ENCODE data around the gene ZNF283.

The ZNF283 gene
- total RNA-seq = 4.1 to 9.2 reads per million in 2 donors

DNA sequence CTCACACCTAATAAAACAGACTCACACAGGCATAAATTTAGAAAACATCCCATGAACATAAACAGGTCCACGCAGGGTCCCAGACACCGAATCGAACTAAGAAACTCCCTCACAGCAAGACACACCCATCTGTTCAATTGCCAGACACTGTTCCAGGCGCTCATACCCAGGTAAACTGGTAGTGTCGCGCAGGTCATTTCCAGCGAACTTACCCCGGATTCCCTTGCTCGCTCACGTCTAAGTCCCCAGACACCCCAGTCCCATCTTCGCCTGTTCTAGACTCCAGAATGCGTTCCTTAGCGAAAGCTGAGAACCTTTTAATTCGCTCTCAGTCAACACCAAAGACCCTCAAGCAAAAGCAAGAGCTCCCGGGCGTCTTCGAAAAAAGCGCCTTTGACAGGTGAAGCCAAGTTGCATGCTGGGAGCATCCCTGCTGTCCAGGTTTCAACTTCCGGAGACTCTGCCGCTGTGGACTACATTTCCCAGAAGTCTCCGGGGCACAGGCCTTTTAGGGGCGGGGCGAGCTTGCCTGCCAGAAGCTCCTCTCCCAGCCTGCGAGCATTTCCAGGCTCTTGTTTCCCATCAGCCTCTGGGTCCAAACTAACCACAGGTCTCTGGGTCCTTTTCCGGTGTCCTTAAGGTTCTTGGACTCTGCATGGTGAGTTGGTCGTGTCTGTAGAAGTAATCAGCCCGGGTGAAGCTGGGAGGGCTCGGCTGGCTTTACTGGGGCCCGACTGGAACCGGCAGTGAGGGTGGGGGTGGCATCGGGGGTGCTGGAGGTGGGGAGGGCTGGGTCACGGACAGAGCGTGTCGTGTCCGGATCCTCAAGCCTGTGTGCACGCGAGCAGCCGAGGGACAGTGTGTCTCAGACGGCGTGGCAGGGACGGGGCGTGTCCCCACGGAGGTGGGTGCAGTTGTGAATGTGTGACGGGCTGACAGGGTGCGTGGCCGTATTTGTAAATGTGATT lies at the start of gene ZNF283:
Gene ZNF283 (plus strand): TSS at position 535 of the 968 bp plus-strand sequence. CDS start 6,184 bp downstream, outside the sequence.
- peak; percentile 50 to 84 (median 70) for DNase-seq

DNA sequence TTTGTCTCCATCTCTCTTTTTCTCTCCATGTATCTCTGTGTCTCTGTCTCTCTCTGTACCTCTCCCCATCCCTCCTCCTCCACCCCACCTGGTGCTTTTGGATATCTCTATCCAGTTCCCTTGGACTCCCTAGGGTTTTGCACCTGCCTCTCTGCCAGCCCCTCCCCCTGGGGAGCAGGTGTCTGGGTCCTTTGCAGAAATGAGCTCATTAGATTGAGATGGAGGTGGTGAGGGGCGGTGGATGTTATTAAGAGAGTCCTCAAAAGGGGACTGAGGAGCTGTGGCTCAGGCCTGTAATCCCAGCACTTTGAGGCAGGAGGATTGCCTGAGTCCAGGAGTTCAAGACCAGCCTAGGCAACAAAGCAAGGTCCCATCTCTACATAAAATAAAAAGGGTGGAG lies 48.5 kb upstream of the ZNF283 start:
- DNase-seq = no peak

DNA sequence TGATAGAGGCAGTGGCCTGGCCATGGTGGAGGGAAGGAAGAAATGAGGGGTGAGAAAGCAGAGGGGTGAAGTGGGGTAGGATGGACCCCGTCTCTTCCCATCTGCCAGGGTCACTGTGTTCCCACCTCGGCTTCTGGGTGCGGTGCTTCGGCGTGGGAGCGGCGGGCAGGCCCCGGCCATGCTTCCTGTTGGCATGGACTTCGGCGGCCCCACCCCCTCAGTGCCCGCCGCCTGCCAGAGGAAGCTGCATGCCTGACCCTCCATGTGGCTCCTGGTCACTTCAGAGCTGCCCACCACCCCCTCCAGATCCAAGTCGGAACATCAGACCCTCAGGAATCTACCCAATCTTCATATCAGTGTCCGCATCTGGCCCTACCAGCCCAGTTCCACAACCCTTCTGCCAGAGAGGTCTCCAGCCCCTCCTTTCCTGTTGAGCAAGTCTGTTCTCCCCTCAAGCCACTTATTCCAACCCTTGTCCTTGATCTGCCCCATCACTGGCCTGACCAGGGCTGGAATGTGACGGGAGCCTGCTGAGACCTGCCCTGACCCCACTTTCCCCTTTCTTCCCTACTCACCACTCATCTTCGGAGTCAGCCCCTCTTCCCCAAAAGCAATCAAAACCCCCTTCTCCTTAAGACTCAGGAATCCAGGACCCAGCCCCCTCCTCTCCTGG lies 47.8 kb upstream of the ZNF283 start:
- DNase-seq = no peak

DNA sequence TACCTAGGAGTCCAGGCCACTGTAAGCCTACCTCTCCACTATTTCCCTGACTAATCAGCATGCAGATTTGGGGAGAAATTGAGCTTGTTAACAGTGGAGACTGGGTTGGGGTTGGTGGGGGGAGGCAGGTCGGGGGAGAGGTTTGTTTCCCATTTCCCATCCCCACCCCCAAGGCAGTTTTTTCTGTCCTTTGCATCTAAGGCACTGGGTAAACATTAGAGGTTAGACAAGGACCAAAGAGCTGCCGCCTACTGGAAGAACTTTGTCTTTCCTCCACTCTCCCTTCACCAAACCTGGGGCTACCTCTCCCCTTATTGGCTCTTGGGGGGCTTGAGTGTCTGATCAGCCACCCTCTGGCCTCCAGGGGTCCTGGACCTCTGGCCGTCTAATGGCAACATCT lies 47.3 kb upstream of the ZNF283 start:
- peak in 1 of 5 experiments; percentile 58 for DNase-seq

DNA sequence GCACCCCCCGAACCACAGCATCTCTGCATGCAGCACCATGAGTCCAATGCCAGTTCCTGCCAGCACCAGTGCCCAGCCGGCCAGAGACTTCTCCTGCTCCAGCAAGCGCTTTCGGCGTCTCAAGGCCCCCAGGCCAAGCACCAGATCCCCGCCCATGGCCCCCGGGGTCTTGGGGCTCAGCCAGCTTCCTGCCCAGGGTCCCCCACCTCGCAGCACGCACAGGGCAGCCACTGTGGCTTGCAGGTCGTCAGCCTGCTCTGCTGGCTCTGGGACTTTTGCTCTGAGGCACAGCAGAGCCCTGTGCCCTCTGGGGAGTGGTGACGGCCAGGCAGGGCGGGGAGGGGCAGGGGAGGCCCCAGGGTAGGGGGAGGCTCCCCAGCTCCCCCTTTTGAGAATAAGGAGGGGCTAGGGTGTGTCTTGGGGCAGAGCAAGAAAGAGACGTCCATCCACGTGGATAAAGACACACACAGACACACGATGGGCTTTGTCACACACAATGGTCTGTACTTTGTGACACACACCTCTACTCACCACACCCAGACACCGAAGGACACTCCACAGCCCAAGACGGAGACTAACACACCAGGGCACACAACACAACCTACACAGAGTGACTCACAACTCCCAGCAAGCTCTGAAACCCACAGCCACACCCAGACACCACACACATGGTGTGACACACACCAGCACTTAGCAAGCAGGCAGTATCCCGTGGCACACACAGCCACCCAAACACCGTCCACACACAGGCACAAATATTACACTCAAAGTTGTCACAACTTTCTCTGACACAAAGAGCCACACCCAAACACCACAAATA lies 46.2 kb upstream of the ZNF283 start, which contains the start of gene KCNN4:
Gene KCNN4 (minus strand): TSS at position 268 of the 820 bp plus-strand sequence. CDS start 112 bp downstream, at position 156.
- DNase-seq = peak in 4 of 5 experiments; percentile 22 to 92 (median 55)

DNA sequence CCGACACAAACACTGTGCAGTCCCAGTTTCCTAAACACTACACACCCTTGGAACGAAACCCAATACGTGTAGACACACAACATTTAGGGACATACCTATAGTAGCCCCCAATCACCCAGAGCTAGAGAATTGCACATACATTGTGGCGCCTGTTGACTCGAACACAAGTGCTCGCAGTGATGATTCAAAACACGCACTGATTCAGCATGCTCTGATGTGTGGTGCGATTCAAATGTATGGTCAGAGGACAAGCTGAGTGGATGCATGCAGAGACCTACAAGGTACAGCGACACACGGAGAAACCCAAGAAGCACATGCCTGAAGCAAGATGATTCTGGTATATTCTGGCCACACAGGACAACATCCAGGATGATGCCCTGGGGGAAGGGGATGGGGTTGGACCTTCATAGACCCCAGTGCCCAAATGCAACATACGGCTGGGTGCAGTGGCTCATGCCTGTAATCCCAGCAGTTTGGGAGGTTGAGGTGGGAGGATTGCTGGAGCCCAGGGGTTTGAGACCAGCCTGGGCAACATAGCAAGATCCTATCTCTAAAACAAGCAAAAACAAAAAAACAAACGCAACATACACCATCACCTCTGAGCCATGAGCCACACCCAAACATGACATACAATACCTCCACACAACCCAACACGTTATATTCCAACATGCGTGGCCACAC lies 45.4 kb upstream of the ZNF283 start:
- peak in 1 of 5 experiments; percentile 74 for DNase-seq

DNA sequence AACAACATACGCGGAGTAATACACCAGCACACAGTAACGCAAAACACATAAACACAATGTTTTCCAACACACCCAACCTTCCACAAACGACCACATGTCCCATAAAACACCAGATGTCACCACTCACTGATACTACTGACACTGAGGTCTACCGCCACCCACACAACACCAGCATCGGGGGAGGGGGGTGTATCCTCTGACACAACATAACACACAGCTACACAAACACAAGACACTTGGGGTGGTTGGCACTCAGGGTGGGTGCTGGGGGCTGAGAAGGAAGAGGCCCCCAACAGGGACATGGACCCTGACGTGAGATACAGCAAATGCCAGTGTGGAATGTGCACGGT lies 44.8 kb upstream of the ZNF283 start:
- DNase-seq = peak in 1 of 5 experiments; percentile 58

DNA sequence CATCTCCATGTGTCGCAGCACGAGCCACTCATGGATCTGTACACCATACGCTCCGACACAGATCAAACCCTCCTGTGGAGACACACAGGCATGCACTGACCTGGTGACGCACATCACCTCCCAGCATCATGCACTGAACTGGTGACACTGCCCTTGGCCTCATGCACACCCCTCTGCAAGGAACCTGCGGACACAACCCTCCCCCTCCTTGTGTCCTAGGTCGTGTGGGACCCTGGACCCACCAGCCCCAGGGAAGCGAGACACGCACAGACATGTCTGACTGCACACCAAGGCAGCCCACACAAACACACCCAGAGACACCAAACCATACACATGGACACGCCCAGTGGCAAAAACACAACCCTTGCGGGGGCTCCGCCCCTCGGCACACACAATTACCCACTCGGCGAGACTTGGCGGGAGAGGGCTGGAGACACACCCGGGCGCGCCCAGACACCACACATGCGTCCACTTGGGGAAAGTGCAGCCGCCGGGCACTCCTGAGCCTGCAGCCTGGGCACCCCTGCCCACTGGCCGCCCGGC lies 44.4 kb upstream of the ZNF283 start:
- peak in 2 of 5 experiments; percentile 21 to 41 for DNase-seq

DNA sequence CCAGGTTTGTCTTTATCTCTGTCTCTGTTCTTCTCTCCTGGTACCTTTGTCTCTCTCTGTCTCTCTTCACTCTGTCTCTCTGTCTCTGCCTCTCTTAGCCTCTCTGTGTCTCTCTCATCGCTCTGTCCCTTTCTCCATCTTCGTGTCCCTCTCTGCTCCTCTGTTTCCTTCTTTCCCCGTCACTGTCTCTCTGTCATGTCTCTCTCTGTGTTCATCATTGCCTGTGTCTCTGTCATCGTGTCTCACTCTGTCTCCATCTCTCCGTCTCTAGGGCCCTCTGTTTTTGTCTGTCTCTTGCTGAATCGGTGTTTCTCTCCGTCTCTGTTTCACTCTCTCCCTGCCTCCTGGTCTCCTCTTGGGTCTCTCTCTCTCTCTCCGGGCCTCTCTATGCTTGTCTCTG lies 43.5 kb upstream of the ZNF283 start:
- DNase-seq = no peak

DNA sequence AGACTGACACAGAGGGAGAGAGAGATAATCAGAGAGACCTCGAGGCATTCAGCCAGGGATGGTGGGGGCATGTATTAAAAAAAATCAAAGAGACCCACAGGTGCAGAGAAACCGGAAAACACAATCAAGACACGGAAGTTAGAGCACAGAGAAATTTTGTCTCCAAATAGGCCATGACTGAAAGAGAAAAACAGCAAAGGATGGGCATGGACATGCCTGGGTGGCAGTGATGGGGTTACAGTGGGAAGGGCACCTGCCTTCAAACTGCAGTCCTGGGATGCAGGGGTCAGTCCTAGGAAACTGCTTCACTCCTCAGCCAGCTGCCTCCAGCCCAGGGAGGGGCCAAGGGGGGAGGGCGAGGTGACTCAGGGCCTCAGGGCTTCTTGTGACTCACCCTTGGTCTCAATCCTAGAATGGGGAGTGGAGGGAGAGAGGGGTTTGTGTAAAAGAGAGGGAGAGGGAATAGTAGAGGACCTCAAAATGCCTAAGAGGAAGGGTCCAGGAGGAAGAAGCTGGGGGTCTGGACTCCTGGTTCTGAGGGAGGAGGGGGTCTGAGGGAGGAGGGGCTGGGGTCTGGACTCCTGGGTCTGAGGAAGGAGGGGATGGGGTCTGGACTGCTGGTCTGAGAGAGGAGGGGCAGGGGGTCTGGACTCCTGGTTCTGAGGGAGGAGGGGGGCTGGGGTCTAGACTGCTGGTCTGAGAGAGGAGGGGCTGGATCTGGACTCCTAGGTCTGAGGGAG lies 42.7 kb upstream of the ZNF283 start:
- peak in 3 of 5 experiments; percentile 41 to 65 (median 51) for DNase-seq

DNA sequence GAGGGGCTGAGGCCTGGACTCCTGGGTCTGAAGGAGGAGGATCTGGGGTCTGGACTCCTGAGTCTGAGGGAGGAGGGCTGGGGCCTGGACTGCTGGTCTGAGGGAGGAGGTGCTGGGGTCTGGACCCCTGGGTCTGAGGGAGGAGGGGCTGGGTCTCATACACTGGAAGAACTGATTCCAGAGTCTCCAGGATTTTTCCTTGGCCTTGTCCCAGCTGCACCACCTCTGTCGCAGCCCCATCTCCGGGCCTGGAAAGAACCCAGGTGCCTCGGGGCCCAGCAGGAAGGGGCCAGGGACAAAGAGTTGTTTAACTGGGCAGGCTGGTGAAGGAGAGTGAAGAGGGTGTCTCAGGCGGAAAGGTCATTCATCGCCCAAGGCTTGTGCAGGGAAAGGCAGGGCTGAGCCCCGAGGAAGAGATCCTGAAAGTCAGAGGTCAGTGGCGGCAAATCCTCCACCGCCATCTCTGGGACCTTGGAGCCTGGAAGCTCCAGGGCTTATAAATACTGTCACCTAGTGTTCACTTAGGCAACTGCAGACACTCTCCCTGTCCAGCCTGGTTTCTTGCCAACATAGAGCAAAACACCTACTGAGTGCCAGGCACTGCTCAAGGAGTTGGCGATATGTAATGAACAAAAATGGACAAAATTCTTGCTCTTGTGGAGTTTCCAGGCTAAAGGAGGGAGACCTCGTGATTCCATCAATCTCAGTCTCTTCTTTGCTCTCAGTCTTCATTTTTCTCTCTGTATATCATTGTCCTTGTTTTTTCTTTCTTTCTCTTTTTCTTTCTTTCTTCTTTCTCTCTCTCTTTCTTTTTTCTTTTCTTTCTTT lies 41.9 kb upstream of the ZNF283 start:
- peak in 3 of 5 experiments; percentile 32 to 76 (median 34) for DNase-seq

DNA sequence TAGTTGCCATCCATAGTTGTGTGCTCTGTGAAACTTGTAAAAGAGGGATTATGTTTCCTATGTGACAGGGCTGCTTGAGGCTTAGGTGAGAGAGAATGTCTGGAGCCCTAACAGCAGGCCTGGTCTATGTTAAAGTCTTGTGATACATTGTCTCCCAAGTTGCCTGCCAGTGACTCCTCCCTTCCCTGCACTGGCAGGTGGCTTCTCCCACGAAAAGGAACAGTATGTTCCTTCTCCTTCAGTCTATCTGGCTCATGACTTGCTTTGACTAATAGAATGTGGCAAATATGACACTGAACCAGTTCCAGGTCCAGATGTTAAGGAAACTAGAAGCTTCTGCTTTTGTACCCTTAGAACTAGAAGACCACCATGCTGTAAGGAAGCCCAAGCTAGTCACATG lies 40.5 kb upstream of the ZNF283 start:
- DNase-seq = no peak

DNA sequence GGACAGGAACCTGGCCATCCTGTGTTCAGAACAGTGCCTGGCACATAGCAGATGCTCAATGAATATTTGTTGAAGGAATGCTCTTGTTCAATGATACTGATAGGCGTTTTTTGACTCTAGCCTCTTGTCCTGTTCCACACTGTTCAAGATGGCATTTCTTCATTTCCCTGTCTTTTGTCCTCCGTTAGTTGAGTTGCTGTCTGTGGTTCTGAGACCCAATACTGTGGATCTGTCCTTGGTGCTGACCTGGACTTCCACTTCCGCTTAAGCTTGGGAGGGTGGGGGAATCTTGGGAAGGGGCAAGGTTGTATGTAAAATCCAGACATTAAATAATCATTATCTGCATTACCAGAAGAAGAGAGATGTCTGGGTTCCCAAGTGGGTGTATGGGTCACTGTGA lies 38.1 kb upstream of the ZNF283 start:
- DNase-seq = no peak

DNA sequence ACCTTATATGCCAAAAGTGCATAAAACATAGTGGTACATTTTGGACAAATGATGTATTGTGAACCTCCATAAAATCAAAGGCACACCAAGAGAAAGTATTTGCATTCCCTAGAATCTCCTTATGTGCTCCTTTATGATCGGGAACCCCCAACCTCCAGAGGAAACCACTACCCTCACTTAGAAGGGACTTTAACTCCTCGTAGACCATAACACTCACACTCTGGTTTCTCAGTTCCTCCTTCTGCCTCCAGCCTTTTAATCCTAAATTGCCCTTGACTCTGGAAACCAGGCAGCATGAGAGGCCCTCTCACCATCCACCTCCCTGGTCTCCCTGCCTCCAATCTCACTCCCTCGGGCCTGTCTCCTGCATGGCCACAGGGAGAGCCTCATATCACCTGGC lies 36.5 kb upstream of the ZNF283 start:
- DNase-seq = no peak

DNA sequence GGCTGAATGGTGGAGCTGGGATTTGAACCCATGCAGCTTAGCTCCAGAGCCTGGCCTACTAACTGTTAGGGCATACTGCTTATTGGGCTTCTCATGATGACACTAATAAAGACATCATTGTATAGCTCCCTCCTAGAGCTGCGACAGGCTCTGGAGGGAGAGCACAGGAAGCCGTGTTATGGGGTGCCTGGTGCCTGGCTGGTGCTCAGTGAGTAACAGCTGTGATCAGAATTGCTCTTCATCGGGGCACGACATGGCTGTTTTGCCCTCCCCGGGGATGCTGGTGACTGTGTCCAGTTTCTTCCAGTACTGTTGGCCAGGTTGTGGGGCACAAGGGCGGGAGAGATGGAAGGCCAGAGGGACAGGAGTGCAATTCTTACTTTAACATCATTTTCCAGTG lies 30.0 kb upstream of the ZNF283 start:
- no peak for DNase-seq

DNA sequence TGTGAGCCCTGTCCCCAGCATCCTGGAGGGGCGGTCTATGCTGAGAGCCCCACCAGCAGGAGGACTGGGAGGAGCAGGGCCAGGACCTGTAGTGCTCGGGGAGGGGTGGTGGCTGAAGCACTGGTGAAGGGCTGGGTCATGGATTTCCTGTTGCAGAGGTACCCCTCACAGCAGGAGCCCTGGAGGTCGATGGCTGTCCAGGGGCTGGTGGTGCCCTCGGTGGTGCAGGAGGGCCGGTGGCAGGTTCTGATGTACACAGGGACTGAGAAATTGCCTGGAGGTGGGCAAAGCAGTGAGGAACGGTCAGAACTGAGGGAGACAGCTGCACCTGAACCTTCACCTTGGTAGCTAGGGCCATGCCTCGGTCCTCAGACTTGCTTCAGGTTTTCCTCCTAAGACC lies 29.6 kb upstream of the ZNF283 start:
- no peak for DNase-seq

DNA sequence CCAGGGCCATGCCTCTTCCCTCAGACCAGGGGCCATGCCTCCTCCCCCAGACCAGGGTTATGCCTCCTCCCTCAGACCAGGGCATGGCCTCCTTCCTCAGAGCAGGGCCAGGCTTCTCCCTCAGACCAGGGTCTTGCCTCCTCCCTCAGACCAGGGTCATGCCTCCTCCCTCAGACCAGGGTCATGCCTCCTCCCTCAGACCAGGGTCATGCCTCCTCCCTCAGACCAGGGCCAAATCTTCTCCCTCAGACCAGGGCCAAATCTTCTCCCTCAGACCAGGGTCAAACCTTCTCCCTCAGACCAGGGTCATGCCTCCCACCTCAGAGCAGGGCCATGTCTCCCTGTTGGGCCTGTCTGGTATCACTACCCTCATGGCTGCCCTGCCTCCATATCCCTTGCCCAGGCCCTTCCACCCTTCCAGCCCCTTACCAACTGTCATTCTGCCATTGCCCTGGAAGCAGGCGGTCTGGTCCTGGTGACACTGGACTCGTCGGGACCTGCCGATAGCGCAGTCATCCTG lies 29.0 kb upstream of the ZNF283 start:
- no peak for DNase-seq

DNA sequence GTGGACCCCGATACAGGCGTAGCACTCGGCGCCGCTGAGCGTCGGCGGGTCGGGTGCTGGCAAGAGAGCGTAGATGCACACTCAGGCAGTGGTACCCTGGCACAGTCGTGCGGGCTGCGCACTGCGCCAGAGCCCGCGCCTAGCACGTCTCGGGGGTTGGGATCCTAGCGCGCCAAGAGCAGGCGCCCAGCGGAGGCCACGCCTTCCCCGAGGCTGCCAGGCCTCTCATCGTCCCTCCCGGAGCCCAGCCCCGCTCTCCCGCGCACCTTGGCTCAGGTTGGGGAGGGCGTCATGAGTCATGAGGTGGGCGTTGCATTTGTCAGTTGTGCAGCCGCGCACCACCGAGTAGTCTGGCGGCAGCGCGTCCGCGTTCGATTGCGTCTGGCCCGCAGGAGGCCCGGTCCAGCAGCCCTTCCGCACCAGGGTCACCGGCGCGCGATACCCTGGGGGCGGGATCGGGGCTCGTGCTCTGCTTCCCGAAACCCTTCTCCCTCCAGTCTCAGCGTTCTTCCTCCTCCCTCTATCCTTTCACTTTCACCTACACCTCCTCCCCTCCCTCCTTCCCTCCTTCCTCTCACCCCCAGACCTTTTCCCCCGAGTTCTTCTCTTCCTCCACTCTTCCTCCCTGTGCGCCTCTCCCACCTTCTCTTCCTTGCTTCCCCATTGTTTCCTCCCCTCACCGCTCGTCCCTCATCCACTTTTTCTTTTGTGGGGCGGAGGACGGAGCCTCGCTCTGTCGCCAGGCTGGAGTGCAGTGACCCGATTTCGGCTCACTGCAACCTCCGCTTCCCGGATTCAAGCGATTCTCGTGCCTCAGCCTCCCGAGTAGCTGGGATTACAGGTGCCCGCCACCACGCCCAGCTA lies 28.3 kb upstream of the ZNF283 start:
- peak in 3 of 5 experiments; percentile 35 to 56 (median 52) for DNase-seq
